Embryonic facial prominence (tissue), 1 donor: ENCODE results near the gene PTPRG.

Experiments used
- DNase-seq: peaks from one replicate; pipeline ENCODE4 v3.0.0-alpha.2; 2016; ENCODE audit errors: extremely low spot score

PTPRG gene

DNA sequence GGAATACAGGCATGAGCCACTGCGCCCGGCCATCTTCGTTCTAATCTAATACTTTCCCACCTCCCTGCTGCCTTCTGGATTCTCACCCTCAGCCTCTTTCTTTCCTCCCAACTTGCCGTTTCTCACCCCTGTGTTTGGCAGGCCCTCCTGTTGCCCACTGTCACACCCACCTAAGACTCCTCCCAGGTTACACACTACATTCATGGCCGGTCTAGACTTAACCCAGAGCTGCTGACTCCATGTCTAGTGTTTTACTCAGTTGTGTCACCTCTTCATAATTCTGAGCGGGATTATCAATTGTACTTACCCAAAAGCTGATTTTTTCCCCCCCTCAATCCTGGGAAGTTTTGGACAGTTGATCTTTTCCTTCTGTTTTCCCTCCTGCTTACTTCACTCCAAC, 588.2 kb downstream of the PTPRG start:
- DNase-seq, result no peak

DNA sequence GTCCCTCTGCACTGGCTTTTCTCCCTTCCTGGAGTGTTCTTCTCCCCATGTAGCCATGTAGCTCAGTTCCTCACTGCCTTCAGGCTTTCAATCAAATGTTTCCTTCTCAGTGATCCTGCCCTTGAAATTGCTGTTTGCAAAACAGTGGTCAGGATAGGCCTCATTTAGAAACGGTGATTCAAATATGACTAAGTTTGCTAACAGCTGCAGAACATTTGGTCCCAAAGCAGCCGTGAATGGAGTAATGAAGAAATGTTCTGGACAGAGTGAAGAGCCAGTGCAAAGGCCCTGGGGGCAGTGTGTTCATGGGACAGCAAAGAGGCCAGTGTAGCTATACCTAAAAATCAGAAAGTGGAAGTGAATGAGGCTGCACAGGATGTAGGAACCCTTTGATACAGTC, 588.6 kb downstream of the PTPRG start:
- DNase-seq, result no peak

DNA sequence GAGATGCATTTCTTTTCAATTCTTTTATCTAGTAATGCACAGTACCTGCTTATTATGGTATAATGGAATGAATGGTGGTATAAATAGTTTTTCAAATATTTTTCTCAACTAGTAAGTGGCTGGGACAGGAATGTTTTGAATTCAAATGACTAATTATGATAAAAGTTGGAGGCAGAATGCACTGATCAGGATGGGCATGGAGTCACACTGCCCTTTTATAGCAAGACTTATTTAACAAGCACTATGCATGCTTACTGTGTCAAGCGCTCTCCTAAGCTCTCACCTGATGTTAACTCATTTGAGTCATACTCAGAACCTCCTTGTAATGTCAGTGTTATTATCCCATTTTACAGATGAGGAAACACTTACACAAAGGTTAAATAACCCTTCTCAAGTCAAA, 590.2 kb downstream of the PTPRG start:
- DNase-seq, result no peak

DNA sequence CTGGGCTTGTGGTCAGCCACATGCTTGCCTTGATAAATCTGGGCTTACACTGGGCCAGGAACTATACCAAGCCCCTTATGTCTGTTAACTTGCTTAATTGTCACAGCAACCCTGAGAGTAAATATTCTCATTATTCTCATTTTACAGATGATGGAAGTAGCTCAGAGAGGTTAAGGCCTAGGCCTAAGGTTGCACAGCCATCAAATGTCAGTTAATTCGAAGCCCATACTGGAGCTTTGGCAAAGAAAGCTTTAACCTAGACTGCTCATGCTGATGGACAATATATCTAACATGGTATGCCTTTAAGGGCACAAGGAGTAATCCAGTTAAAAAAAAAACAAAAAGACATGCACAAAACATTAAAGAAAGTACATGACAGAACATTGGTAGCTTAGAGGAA, 591.9 kb downstream of the PTPRG start:
- DNase-seq, result no peak

DNA sequence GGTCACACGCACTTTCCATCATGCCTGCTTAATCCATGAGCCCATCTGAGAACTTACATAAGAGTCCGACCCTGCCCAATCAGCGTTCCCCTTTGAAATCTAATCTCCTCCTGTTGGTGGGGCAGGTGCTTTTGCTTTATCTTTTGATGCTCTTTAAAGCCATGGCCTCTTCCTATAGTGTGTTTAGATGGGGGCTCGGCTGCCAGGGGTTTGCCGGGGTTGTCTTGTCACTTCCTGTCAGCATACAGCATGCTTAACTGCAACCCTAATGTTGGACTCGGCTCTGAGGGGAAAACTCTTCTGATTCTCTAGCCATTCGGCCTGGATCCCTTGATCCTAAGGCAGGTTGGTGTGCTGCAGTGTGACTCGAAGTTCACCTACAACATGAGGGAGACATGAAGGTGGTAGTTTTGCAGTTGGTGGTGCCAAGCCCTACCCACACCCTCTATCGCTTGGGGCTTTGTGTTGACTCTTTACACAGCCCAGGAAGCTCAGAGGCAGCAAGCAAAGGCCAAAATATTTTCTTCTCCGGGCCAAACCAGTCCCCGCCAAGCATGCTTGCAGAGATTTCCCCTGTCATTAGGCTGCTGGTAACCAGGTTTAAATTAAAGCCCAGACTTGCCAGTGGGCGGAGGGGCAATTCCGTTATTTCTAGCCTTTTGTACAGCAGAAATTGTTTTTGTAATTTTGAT, 593.2 kb downstream of the PTPRG start:
- no peak for DNase-seq

DNA sequence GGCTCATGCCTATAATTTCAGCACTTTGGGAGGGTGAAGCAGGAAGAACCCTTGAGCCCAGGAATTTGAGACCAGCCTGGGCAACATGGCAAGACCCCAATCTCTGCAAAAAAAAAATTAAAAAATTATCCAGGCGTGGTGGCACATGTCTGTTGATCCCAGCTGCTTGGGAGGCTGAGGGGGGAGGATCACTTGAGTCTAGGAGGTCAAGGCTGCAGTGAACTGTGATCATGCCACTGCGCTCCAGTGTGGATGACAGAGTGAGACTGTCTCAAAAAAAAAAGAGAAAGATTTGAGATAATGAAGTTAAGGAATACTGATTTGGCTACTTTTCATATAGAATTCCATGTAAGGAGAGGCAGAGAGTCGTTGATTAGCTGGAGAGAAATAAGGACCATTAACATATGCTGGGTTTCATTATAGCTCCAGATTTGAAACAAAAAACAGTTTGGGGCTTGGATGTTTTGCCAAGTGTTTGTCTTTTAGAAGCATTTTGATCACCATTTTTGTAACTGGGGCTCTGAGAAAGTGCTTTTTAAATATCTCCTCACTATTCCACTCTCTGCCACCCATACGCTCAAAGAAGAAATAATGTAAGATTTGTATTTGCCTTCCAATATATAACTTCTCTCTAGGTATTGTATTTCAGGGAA, 597.8 kb downstream of the PTPRG start:
- DNase-seq, result no peak

DNA sequence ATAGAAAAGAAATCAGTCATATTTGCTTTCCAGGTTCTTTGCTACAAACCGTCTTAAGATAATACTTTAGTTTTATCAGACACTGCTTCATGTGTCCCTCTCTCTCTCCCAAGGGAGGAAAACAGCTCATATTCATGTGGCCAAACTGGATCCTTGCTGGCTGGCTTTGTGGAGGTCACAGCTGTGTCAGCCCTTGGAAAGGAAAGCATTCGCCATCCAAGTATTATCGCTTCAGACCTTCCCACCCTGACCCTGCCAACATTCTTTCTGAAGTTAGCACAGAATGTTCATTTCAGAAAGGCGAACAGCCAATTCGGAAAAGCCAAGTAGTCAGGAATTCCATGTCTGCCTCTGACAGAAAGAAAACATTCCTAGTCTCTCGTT, 598.3 kb downstream of the PTPRG start:
- DNase-seq, result no peak

DNA sequence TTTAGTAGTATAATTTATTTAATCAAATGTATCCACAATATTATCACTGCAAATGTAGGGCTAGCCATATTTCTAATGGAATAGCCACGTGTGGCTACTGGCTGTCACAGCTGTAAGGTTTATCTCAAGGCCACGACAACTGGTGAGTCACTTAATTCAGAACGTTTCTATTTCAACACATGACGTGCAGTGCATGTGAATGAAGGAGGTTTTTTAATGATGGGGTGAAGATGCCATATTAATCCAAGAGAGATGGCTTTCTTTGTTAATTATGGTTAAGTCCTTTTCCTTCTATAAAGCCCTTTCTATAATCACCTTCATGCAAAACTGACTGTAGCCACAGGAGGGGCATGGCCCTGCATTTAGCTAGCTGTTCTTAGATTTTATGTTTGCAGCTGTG, 600.0 kb downstream of the PTPRG start:
- no peak for DNase-seq

DNA sequence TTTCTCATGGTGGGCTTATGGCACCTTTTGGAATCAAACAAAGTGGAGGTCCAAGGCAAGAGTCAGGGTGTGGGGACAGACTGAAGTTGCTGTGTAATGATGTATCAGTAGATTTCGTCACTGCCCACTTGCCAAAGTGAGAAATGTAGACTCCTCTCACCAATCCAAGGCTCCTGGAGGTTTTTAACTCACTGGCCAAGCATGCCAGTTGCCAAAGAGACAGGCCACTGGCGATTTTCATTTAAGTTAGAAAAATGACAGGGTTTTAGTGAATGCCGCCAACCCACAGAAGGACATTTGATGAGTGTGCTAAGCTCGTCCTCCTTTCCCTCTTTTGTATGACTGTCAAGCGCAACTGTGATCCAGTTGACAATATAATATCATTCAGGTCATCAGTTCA, 602.8 kb downstream of the PTPRG start:
- DNase-seq, result no peak

DNA sequence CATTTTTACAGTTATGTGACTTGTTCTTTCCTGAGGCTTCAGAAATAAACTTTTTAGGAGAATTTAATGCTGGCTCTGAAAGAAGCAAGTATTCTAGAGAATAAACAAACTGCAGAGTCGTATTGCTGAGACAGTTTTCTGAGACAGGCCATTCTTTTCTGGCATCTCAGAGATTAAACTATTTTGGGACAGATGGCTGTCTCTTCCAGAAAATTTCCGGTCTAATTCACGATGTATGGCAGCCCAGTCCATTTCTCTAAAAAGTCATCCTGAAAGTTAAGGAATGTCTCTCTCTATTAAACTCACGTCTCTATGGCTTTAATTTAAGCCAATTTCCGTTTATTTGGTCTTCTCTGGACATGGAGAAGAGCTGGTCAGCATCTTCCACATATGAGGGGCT, 603.4 kb downstream of the PTPRG start:
- DNase-seq, result no peak

DNA sequence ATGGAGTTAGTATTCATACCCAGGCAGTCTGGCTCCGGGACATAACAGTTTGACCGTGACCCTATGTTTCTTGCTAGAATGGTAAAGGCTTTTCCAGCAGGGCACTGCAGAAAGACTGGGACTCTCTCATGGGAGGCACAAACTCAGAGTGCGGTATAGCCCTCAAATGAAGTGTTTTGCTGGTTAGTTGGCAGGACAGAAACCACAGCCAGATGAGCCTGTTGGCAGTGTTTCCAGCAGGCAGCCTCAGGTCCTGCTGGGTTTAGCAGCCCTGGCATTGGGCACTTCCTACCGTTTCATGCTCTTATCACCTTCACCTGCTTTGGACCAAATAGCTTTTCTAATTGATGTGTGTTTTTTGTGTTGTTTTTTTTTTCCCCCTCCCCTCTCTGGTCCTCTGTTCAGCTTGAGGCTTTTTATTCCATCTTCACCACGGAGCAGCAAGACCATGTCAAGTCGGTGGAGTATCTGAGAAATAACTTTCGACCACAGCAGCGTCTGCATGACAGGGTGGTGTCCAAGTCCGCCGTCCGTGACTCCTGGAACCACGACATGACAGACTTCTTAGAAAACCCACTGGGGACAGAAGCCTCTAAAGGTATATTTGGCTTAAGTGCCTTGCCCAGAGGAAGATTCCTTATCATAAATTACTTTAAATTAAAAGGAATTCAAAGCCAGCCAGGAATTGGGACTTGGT, 606.3 kb downstream of the PTPRG start:
- DNase-seq, result no peak

DNA sequence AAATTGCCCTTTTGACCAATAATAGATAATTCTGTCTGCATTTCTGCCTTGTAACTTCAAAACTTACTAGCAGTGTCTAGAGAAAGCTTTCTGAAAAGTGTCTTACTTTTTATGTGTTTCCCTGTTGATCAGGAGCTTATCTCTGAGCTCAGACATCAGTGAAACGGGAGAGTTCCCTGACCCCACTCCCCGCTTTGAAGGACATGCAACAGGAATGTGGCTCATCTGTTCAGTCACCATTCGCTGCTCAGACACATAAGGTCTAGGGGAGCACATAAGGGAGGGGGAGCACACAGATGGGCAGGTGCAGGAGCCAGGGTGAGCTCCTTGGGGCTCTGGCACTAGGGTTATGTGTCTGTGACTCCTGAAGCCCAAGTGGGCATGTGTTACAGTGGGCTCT, 607.0 kb downstream of the PTPRG start:
- DNase-seq, result no peak

DNA sequence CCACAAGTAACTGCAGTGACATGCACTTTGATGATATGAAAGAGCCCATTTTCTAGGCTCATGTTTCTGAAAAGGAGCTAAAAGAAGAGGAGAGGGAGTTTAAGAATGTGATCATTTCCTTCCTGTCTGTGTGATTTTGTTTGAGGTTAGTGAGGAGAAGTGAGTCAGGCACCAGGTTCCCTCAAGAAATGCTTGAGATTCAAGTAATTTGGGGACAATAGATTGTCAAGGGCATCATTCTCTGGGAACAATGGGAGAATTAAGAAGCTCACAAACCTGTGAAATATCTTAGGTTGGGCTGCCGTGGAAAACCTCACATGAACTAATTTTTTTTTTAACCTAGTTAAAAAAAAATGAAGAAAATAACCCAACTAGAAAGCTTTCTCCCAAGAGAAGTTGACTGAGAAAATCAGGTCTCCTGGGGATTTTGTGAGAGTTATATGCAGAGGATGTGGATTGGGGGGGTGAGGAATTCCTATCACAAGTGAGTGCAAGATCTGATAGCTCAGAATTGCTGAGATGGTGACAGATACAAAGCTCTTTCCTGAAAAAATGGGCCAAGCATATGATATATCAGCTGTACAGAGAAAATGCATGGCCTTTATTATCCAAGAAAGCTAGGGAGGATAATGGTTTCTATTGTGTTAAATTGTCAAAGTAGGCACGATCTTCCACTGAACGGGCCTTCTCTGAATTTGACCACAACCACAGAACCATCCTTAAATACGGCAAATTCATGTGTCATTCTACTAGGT, 608.7 kb downstream of the PTPRG start:
- no peak for DNase-seq

DNA sequence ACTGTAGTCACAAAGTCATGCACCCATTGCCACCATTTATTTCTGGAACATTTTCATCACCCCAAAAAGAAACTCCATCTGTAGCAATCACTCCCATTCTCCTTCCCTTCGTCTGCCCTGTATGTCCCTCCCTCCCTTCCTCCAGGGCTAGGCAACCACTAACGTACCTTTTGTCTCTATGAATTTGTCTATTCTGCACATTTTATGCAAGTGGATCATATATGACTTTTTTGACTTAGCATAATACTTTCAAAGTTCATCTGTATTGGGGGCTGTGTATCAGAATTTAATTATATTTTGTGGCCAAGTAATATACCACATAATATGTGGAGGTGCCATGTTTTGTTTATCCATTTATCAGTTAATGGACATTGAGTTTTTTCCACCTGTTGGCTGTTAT, 610.4 kb downstream of the PTPRG start:
- DNase-seq, result no peak

DNA sequence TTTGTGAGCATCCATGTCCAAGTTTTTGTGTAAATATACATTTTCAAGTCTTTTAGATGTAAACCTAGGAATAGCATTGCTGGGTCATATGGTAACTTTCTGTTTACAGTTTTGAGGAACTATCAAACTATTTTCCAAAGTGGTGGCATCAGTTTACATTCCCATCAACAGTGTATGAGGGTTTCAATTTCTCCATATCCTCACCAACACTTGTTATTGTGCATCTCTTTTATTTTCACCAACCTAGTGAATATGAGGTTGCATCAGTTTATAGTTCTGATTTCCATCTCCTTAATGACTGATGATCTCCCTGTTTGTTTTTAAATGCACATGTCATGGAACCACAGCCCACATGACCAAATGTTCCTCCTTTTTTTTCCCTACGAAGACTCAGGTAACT, 610.8 kb downstream of the PTPRG start:
- DNase-seq, result no peak

DNA sequence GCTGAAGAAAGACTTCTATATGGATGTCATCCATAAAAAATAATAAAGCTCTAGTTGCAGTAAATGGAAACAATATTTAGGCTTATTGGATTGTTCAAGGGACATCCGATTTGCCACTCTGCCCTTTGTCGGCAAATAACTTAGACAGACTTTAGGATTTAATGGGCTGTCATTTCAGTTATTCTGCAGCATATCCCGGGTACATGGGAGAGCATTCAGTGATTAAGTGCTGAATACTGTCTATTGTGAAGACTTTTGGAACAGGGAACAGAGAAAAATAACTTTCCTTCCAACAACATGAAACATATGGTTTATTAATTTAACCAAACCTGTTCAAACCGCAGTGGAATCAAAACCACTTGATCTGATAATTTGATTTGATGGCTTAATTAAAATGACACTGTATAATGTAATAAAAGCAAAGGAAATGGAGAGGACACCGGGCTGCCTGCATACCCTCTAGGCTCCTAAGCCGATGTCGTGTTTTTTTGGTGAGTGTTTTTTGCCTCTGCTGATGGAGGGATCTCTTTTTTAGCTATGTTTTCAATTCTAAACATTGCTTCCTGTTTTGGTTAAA, 612.7 kb downstream of the PTPRG start:
- DNase-seq, result no peak

DNA sequence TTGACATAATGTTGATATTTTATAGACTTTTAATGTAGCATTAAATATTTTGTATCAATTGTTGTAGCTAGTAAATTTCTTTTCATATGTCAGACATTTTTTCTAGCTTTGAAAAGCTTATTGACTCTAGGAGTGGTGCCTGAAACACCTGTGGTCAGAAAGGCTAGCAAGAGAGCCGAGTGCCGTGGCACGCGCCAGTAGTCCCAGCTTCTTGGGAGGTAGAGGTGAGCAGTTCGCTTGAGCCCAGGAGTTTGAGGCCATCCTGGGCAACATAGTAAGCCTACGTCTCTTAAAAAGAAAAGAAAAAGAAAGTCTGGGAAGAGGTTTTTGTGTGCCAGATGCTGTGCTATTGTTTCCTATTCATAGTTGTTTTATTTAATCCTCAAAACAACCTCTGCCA, 613.8 kb downstream of the PTPRG start:
- DNase-seq, result no peak

DNA sequence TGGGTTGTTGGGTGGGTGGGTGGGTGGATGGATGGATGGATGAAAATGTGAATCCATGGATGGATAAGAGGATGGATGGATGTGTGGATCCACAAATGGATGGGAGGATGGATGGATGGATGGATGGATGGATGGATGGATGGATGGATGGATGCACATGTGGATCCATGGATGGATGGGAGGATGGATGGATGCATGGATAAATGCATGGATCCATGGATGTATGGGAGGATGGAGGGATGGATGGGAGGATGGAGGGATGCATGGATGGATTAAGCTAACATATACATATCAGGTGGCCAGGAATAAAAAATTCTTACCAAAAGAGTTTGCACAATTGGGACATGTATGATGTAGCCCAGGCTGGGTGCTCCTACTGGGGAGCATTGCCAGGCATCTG, 616.7 kb downstream of the PTPRG start:
- no peak for DNase-seq

DNA sequence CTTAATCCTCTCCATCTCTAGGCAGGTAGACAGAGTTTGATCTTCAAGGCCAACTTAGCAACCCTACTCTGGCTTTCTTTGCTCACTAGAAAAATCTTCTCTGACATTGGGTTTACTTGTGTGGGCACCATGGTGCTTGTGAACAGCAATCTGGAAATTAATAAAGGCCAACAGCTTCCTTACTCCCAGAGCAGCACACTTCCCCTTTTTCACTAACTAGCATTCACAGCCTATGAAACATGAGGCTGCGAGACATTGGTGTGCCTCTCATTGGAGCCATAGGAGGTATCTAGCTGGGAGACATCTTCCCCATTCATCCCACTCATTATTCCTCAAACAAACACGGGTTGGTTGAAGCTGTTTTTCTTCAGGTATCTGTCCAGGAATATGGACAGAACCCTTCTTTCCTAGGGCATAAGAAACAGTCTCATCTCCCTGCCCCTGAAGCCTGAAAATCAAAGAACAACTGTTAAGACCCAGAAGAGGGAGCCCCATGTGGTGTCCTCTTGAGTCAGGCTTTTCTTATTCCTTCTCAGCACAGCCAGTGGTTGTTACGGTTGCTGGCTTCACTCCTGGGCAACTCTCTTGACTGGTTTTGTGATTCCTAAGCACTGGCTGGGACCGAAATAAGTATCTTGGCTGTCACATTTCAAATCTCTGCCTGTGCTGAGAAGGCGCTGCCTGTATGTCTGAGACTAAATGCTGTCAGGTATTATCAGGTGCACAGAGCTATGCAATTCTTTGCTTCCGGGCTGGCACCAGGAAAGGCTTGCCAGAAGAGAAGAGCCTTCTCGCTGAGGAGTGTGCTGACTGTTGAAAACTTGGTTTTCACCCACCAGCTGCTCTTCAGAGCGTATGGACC, 617.6 kb downstream of the PTPRG start:
- DNase-seq, result no peak

DNA sequence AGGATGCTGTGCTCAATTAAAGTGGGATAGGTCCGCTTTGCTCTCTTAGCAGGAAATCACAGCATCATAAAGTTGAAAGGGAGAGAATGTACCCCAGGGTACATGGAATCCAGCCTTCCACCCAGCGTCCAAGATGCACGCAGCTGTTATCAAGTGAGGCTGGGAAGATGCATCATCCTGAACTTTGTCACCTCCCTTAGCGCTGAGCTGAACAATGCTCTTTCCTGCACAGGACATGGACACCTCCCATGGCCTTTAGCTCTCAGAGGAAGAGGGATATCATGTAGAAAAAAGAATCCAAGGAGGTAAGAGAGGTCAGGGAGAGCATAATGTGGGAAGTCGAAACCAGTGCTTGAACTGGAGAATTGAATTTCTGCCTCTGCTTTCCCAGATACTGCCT, 619.1 kb downstream of the PTPRG start:
- DNase-seq, result no peak

DNA sequence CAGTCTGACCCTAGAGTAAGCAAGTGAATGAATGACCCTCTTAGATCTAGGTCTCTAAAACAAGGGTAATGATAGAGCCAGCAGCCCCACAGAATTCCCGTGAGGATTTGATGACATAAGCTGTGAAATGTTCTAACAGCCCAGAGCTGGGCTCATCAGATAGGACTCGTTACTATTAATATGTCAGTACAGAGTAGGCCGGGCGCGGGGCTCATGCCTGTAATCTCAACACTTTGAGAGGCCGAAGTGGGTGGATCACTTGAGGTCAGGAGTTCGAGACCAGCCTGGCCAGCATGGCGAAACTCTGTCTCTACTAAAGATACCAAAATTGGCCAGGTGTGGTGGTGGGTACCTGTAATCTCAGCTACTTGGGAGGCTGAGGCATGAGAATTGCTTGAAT, 621.7 kb downstream of the PTPRG start:
- DNase-seq, result no peak
